Astrocyte of the spinal cord (primary cell): ENCODE results near the gene CPVL.

Source experiments
- DNase-seq: peaks from one replicate; pipeline ENCODE4 v3.0.0; 2011; ENCODE audit warnings: low read depth, low spot score
- H3K4me3 ChIP-seq: 2 replicates; pipeline ENCODE4 v1.5.1; 2011; ENCODE audit warnings: low read depth, mild to moderate bottlenecking, low read length, moderate library complexity
- CTCF ChIP-seq: IDR thresholded peaks from 2 replicates; pipeline ENCODE4 v1.5.1; 2012; ENCODE audit warnings: low read depth, mild to moderate bottlenecking, low read length, inconsistent platforms
- in situ Hi-C: cut with HindIII; loops from 2 replicates; pipeline ENCODE4 v1.10.0; 2017; ENCODE audit warnings: low sequenced_read_pairs

Gene CPVL

GRCh38 chr7:29109358-29109757, 37.0 kb downstream of the CPVL start:
- H3K4me3 ChIP-seq: no peak overlapping the region
- in situ Hi-C loops: no loop called here
- no peak for DNase-seq
- TF ChIP-seq CTCF: no peak

- no peak for TF ChIP-seq CTCF
- in situ Hi-C loops: no loop called here
- H3K4me3 ChIP-seq: no peak overlapping the region
- no peak for DNase-seq
Observed at GRCh38 chr7:29107056-29107455, 39.3 kb downstream of the CPVL start.

GRCh38 chr7:29106669-29106988, 39.7 kb downstream of the CPVL start:
- no peak overlapping the region for H3K4me3 ChIP-seq
- DNase-seq: no peak
- TF ChIP-seq CTCF: no peak
- in situ Hi-C loops: no loop called here

- TF ChIP-seq CTCF: peak; percentile 92
- DNase-seq: peak; percentile 64
- in situ Hi-C loops: no loop called here
- no peak overlapping the region for H3K4me3 ChIP-seq
Observed at GRCh38 chr7:29105752-29106668, 40.3 kb downstream of the CPVL start.

GRCh38 chr7:29105191-29105590, 41.1 kb downstream of the CPVL start:
- in situ Hi-C loops: no loop called here
- TF ChIP-seq CTCF: no peak
- DNase-seq: no peak
- no peak overlapping the region for H3K4me3 ChIP-seq

- in situ Hi-C loops: no loop called here
- TF ChIP-seq CTCF: peak; percentile 76
- peak; percentile 61 for DNase-seq
- no peak overlapping the region for H3K4me3 ChIP-seq
Observed at GRCh38 chr7:29102558-29103151, 43.7 kb downstream of the CPVL start.
